CD4-positive, alpha-beta memory T cell (primary cell): ENCODE data around the gene RAC3. TPM values are rescaled to one million over a fixed set of nuclear protein-coding genes. Genes with fewer than 3 reads are reported as not detected.

ENCODE experiments used
- CTCF ChIA-PET: fragments of 350-600 bp; sonication (Branson Sonifier 250); formaldehyde crosslinking; loops from one replicate; lab custom pipeline; 2021; ENCODE audit warnings: inconsistent platforms; ENCODE audit not compliant: partially characterized antibody; lab: Charles Lee
- POLR2A ChIA-PET: fragments of 350-600 bp; sonication (Branson Sonifier 250); formaldehyde crosslinking; loops from one replicate; lab custom pipeline; 2021; ENCODE audit not compliant: partially characterized antibody; lab: Charles Lee
- DNase-seq, 5 donors: peaks; one replicate each; pipeline versions ENCODE4 v3.0.0 to v3.0.0-alpha.2; 2020 to 2022; ENCODE audit warnings: mixed read lengths in 1 of 5
- H3K27ac ChIP-seq: one replicate; pipeline ENCODE4 v1.7.0; 2013; ENCODE audit warnings: low read depth, low read length
- H3K27me3 ChIP-seq: 2 replicates; pipeline ENCODE4 v1.7.0; 2013; ENCODE audit warnings: mild to moderate bottlenecking, low read length, moderate library complexity; ENCODE audit not compliant: insufficient read depth
- H3K36me3 ChIP-seq: 2 replicates; pipeline ENCODE4 v1.7.0; 2013; ENCODE audit warnings: mild to moderate bottlenecking, low read length, moderate library complexity; ENCODE audit not compliant: insufficient read depth
- H3K4me1 ChIP-seq: 2 replicates; pipeline ENCODE4 v1.7.0; 2013; ENCODE audit warnings: mild to moderate bottlenecking, low read length, moderate library complexity; ENCODE audit not compliant: insufficient read depth
- H3K4me3 ChIP-seq, 2 donors: one replicate each; pipeline ENCODE4 v1.7.0; 2013; ENCODE audit warnings: low read length in 2 of 2, mild to moderate bottlenecking in 1 of 2
- H3K9me3 ChIP-seq, 2 donors: one replicate each; pipeline ENCODE4 v1.7.0; 2013; ENCODE audit warnings: low read length in 2 of 2, control low read depth in 1 of 2; ENCODE audit not compliant: control insufficient read depth in 1 of 2
- H3K27ac Mint-ChIP-seq, 7 donors: one replicate each; pipeline ENCODE4 v1.8.0; 2020 to 2021; ENCODE audit warnings: mixed read lengths in 7 of 7, mild to moderate bottlenecking in 6 of 7, inconsistent platforms in 3 of 7, moderate library complexity in 3 of 7
- H3K27me3 Mint-ChIP-seq, 2 donors: one replicate each; pipeline ENCODE4 v1.8.0; 2020 to 2021; ENCODE audit warnings: mixed read lengths in 2 of 2
- H3K36me3 Mint-ChIP-seq, 2 donors: one replicate each; pipeline ENCODE4 v1.8.0; 2020 to 2021; ENCODE audit warnings: mixed read lengths in 2 of 2, inconsistent platforms in 1 of 2, mild to moderate bottlenecking in 1 of 2
- H3K4me1 Mint-ChIP-seq, 4 donors: one replicate each; pipeline ENCODE4 v1.8.0; 2020 to 2021; ENCODE audit warnings: mixed read lengths in 4 of 4, mild to moderate bottlenecking in 1 of 4
- H3K4me3 Mint-ChIP-seq, 8 donors: one replicate each; pipeline ENCODE4 v1.8.0; 2020 to 2021; ENCODE audit warnings: mixed read lengths in 8 of 8, mild to moderate bottlenecking in 7 of 8, moderate library complexity in 6 of 8, inconsistent platforms in 3 of 8
- H3K9me3 Mint-ChIP-seq, 8 donors: one replicate each; pipeline ENCODE4 v1.8.0; 2020 to 2021; ENCODE audit warnings: mixed read lengths in 8 of 8, mild to moderate bottlenecking in 5 of 8, inconsistent platforms in 3 of 8, moderate library complexity in 1 of 8
- intact Hi-C: fragments of 100-400 bp; cut with micrococcal nuclease; formaldehyde crosslinking; loops from one replicate; pipeline ENCODE4 v1.15.1; 2023
- polyA plus RNA-seq, 2 donors: library from polyadenylated mRNA; unstranded; fragments of 300-500 nt; fragmentation: Illumina TruSeq; gene quantifications; one replicate each; pipeline ENCODE4 v1.2.3, GENCODE V29; 2021
- total RNA-seq, 2 experiments: library from RNA; stranded (reverse); gene quantifications; one replicate each; pipeline ENCODE4 v1.2.3, GENCODE V29; 2021

The RAC3 gene
- total and polyA plus RNA-seq, 4 experiments from 2014 or later, result 0.44 to 2.3 (median 0.86) TPM; not detected in 1

GRCh38 chr17:82021900-82022309 is 9.6 kb upstream of the RAC3 start:
- CTCF ChIA-PET, result interaction anchor here (1.8 to 7.5 kb wide), 5 partner anchors 8 to 67 kb away, joined by 7 to 81 read pairs (median 13); partner anchors contain the start of genes DCXR and NOTUM
- Mint-ChIP-seq H3K4me3 (peak overlapping the region; percentile 81 to 89 (median 86)), H3K27me3 (no peaks in the 10 kb centered on the region), H3K4me1 (peaks cover 3 to 30% (median 18%) of the 10 kb centered on the region in 4 donors), H3K36me3 (peaks cover 3% of the 10 kb centered on the region in 2 donors), H3K9me3 (no peaks in the 10 kb centered on the region), H3K27ac (peak overlapping the region in 6 of 7 donors; percentile 68 to 89 (median 80))
- no peaks in the 10 kb centered on the region for H3K36me3 ChIP-seq
- DNase-seq, result peak in 1 of 5 donors; percentile 20
- no peaks in the 10 kb centered on the region for H3K27me3 ChIP-seq
- intact Hi-C loops, result loop anchor here (1.0 to 5.0 kb wide), 4 partner anchors 63 to 180 kb away; partner anchors contain the start of genes FASN and P4HB
- H3K4me1 ChIP-seq, result peaks cover 28% of the 10 kb centered on the region
- POLR2A ChIA-PET, result interaction anchor here (0.9 to 5.1 kb wide), 13 partner anchors 9 to 509 kb away, joined by 3 to 57 read pairs (median 9); partner anchors contain the start of genes ACTG1, DCXR, DUS1L and FASN
- peak overlapping the region; percentile 65 for H3K27ac ChIP-seq
- peak overlapping the region; percentile 44 to 72 for H3K4me3 ChIP-seq
- H3K9me3 ChIP-seq, result no peaks in the 10 kb centered on the region

- no peaks in the 10 kb centered on the region for H3K27me3 Mint-ChIP-seq
- Histone ChIP-seq H3K9me3 (no peaks in the 10 kb centered on the region), H3K27ac (peak within 1 kb of the TSS; percentile 65), H3K36me3 (no peaks in the 10 kb centered on the region), H3K4me1 (peaks cover 28% of the 10 kb centered on the region), H3K27me3 (no peaks in the 10 kb centered on the region), H3K4me3 (peak within 1 kb of the TSS; percentile 44 to 72)
- intact Hi-C loops, result loop anchor here (5.0 kb wide), 3 partner anchors 75 to 180 kb away; partner anchors contain the start of genes FASN and P4HB
- peak within 1 kb of the TSS; percentile 81 to 89 (median 86) for H3K4me3 Mint-ChIP-seq
- ChIA-PET POLR2A (interaction anchor here (0.6 to 5.1 kb wide), 25 partner anchors 8 to 510 kb away, joined by 3 to 57 read pairs (median 5); partner anchors contain the start of genes ACTG1, ARHGDIA, DCXR and DUS1L), CTCF (interaction anchor here (1.0 to 7.5 kb wide), 8 partner anchors 8 to 316 kb away, joined by 3 to 81 read pairs (median 9); partner anchors contain the start of genes DCXR and NOTUM)
- H3K36me3 Mint-ChIP-seq, result peaks cover 3% of the 10 kb centered on the region in 2 donors
- H3K27ac Mint-ChIP-seq, result peak within 1 kb of the TSS; percentile 68 to 89 (median 83)
- H3K9me3 Mint-ChIP-seq, result no peaks in the 10 kb centered on the region
- no peak for DNase-seq
- peaks cover 3 to 30% (median 18%) of the 10 kb centered on the region in 4 donors for H3K4me1 Mint-ChIP-seq
These were observed 9.0 kb upstream of the RAC3 start, which contains the start of gene CENPX for GRCh38 chr17:82022310-82022980. Gene CENPX, minus strand, starts transcription at chr17:82022878. Its CDS starts 17 bp downstream, at chr17:82022861.

GRCh38 chr17:82022981-82023446 is 8.5 kb upstream of the RAC3 start, which contains the start of gene LRRC45:
Gene LRRC45, plus strand, starts transcription at chr17:82023305. Its CDS starts 339 bp downstream, at chr17:82023644.
- peaks cover 3% of the 10 kb centered on the region in 2 donors for H3K36me3 Mint-ChIP-seq
- Histone ChIP-seq H3K9me3 (no peaks in the 10 kb centered on the region), H3K4me3 (peak within 1 kb of the TSS; percentile 44 to 72), H3K4me1 (peaks cover 28% of the 10 kb centered on the region), H3K27me3 (no peaks in the 10 kb centered on the region), H3K27ac (peak within 1 kb of the TSS; percentile 65), H3K36me3 (no peaks in the 10 kb centered on the region)
- intact Hi-C loops, result loop anchor here (1.0 to 5.0 kb wide), 6 partner anchors 14 to 179 kb away; partner anchors contain the start of genes ASPSCR1, DCXR, FASN and P4HB
- H3K4me3 Mint-ChIP-seq, result peak within 1 kb of the TSS; percentile 81 to 89 (median 86)
- H3K27me3 Mint-ChIP-seq, result no peaks in the 10 kb centered on the region
- peak within 1 kb of the TSS in 6 of 7 donors; percentile 68 to 89 (median 78) for H3K27ac Mint-ChIP-seq
- ChIA-PET CTCF (interaction anchor here (1.0 to 7.5 kb wide), 8 partner anchors 7 to 315 kb away, joined by 3 to 81 read pairs (median 6); partner anchors contain the start of genes DCXR and NOTUM), POLR2A (interaction anchor here (0.6 to 5.1 kb wide), 24 partner anchors 8 to 510 kb away, joined by 3 to 57 read pairs (median 4); partner anchors contain the start of genes ACTG1, ARHGDIA, DCXR and DUS1L)
- H3K4me1 Mint-ChIP-seq, result peaks cover 3 to 30% (median 18%) of the 10 kb centered on the region in 4 donors
- DNase-seq, result peak; percentile 99 to 100 (median 100)
- H3K9me3 Mint-ChIP-seq, result no peaks in the 10 kb centered on the region

GRCh38 chr17:82023447-82024241 is 7.8 kb upstream of the RAC3 start:
- Mint-ChIP-seq H3K4me1 (peaks cover 3 to 30% (median 18%) of the 10 kb centered on the region in 4 donors), H3K27ac (peak overlapping the region in 1 of 7 donors; percentile 89), H3K27me3 (no peaks in the 10 kb centered on the region), H3K4me3 (peak overlapping the region; percentile 66 to 88 (median 80)), H3K9me3 (no peaks in the 10 kb centered on the region), H3K36me3 (peaks cover 0 to 3% of the 10 kb centered on the region in 2 donors)
- Histone ChIP-seq H3K36me3 (no peaks in the 10 kb centered on the region), H3K9me3 (no peaks in the 10 kb centered on the region), H3K4me1 (peaks cover 28% of the 10 kb centered on the region), H3K4me3 (peak overlapping the region; percentile 17 to 58), H3K27me3 (no peaks in the 10 kb centered on the region), H3K27ac (peak overlapping the region; percentile 48)
- ChIA-PET POLR2A (interaction anchor here (0.8 to 5.1 kb wide), 18 partner anchors 11 to 391 kb away, joined by 3 to 57 read pairs (median 4); partner anchors contain the start of genes ARHGDIA, DCXR, DUS1L and FASN), CTCF (interaction anchor here (1.2 to 7.5 kb wide), 5 partner anchors 11 to 131 kb away, joined by 3 to 81 read pairs (median 4); partner anchors contain the start of genes DCXR and NOTUM)
- DNase-seq, result peak in 2 of 5 donors; percentile 19 to 20
- intact Hi-C loops, result loop anchor here (1.0 to 5.0 kb wide), 6 partner anchors 14 to 179 kb away; partner anchors contain the start of genes ASPSCR1, DCXR, FASN and P4HB

- intact Hi-C loops, result loop anchor here (5.0 kb wide), 3 partner anchors 72 to 177 kb away; partner anchors contain the start of genes FASN and P4HB
- no peak overlapping the region for H3K27ac ChIP-seq
- no peaks in the 10 kb centered on the region for H3K9me3 ChIP-seq
- H3K4me1 ChIP-seq, result peaks cover 30% of the 10 kb centered on the region
- H3K36me3 ChIP-seq, result no peaks in the 10 kb centered on the region
- Mint-ChIP-seq H3K27ac (no peak overlapping the region), H3K4me1 (peaks cover 6 to 34% (median 17%) of the 10 kb centered on the region in 4 donors), H3K27me3 (no peaks in the 10 kb centered on the region), H3K9me3 (no peaks in the 10 kb centered on the region), H3K4me3 (peak overlapping the region in 1 of 8 donors; percentile 46), H3K36me3 (peaks cover 0 to 3% of the 10 kb centered on the region in 2 donors)
- POLR2A ChIA-PET, result interaction anchor here (0.6 to 3.6 kb wide), 2 partner anchors 12 to 41 kb away, joined by 3 to 14 read pairs; partner anchors contain the start of gene DUS1L
- no peak overlapping the region for H3K4me3 ChIP-seq
- DNase-seq, result no peak
- H3K27me3 ChIP-seq, result no peaks in the 10 kb centered on the region
- CTCF ChIA-PET, result interaction anchor here (2.6 kb wide), 1 partner anchor 13 kb away, joined by 9 read pairs; the partner anchor contains the start of gene DCXR
These were observed 6.6 kb upstream of the RAC3 start for GRCh38 chr17:82024859-82025258.
